Gastrocnemius medialis (tissue), 4 donors: ENCODE results near the gene ZNF536. TPM values are rescaled to one million over a fixed set of nuclear protein-coding genes. Genes with fewer than 3 reads are reported as not detected.

Experiments
- ATAC-seq, 2 donors: fragments of 150-250 bp; one replicate each; pipeline ENCODE4 v1.9.1; 2016
- DNase-seq, 2 donors: peaks; one replicate each; pipeline ENCODE4 v3.0.0-alpha.2; 2019
- H3K27ac ChIP-seq, 4 donors: fragments of 200-600 bp; sonication (generic); 1 replicate in 1 of 4; 2 replicates in 3 of 4; pipeline ENCODE4 v1.5.1; 2016 to 2018; ENCODE audit warnings: mild to moderate bottlenecking in 2 of 4, moderate library complexity in 1 of 4
- H3K27me3 ChIP-seq, 3 donors: fragments of 200-600 bp; sonication (generic) in 2 of 3; 1 replicate in 1 of 3; 2 replicates in 2 of 3; pipeline versions ENCODE4 v1.5.1 to v1.6.0; 2016 to 2019; ENCODE audit warnings: mild to moderate bottlenecking in 1 of 3, moderate library complexity in 1 of 3
- H3K36me3 ChIP-seq, 2 donors: fragments of 200-600 bp; sonication (generic) in 1 of 2; one replicate each; pipeline ENCODE4 v1.5.1; 2017 to 2018
- H3K4me1 ChIP-seq, 2 donors: fragments of 200-600 bp; sonication (generic) in 1 of 2; one replicate each; pipeline ENCODE4 v1.5.1; 2016 to 2017; ENCODE audit warnings: mild to moderate bottlenecking in 2 of 2
- H3K4me3 ChIP-seq, 4 donors: fragments of 200-600 bp; sonication (generic) in 3 of 4; 1 replicate in 1 of 4; 2 replicates in 3 of 4; pipeline ENCODE4 v1.5.1; 2016 to 2019; ENCODE audit warnings: mild to moderate bottlenecking in 2 of 4
- H3K9me3 ChIP-seq, 3 donors: fragments of 200-600 bp; sonication (generic) in 2 of 3; 1 replicate in 1 of 3; 2 replicates in 2 of 3; pipeline ENCODE4 v1.5.1; 2016 to 2019
- CTCF ChIP-seq, 5 experiments: fragments of 450-650 bp in 3 of 5; fragments of 200-600 bp in 2 of 5; sonication (generic) in 2 of 5; IDR thresholded peaks in 4 of 5; conservative IDR thresholded peaks in 1 of 5; 1 replicate in 4 of 5; 2 replicates in 1 of 5; pipeline ENCODE4 v1.5.1; 2016 to 2019; ENCODE audit warnings: antibody characterized with exemption in 5 of 5, mild to moderate bottlenecking in 3 of 5, moderate library complexity in 3 of 5
- POLR2A ChIP-seq, 2 donors: fragments of 450-650 bp; IDR thresholded peaks; one replicate each; pipeline ENCODE4 v1.6.1; 2017; ENCODE audit warnings: antibody characterized with exemption in 2 of 2, mild to moderate bottlenecking in 2 of 2, moderate library complexity in 2 of 2
- in situ Hi-C, 4 donors: fragments of 200-750 bp; cut with MboI; loops; one replicate each; pipeline versions ENCODE4 v1.15.0 to v1.8.0; 2017; ENCODE audit warnings: low sequenced_read_pairs in 4 of 4
- intact Hi-C: fragments of 100-400 bp; cut with DNase I; formaldehyde crosslinking; loops from one replicate; pipeline ENCODE4 v1.15.1; 2023; ENCODE audit warnings: low total_unique reads
- total RNA-seq, 4 donors: library from RNA; depleted of rRNA; stranded (reverse); fragments of >200 nt; gene quantifications; one replicate each; pipeline versions ENCODE4 v1.1.0 to v1.2.3, GENCODE V29; 2016

The ZNF536 gene
- total RNA-seq, 4 donors from 2014 or later: 0.12 to 0.44 (median 0.20) TPM; not detected in 1

- Histone ChIP-seq H3K27ac (no peak overlapping the region), H3K9me3 (no peaks in the 10 kb centered on the region), H3K4me1 (no peaks in the 10 kb centered on the region), H3K4me3 (no peak overlapping the region), H3K27me3 (no peaks in the 10 kb centered on the region), H3K36me3 (no peaks in the 10 kb centered on the region)
- DNase-seq (no peak), ATAC-seq (no peak)
- intact Hi-C loops (no loop called here), in situ Hi-C loops (no loop called here)
- TF ChIP-seq CTCF (IDR thresholded peaks at IDR 0.05 in 4 of 5, conservative IDR thresholded peaks at IDR 0.05 in 1 of 5) (no peak), POLR2A (IDR thresholded peaks at IDR 0.05) (no peak)
These were observed 167.8 kb downstream of the ZNF536 start for GRCh38 chr19:30539981-30540380.

GRCh38 chr19:30540761-30541160, 168.6 kb downstream of the ZNF536 start:
- no peak for TF ChIP-seq POLR2A (IDR thresholded peaks at IDR 0.05)
- TF ChIP-seq CTCF (IDR thresholded peaks at IDR 0.05 in 4 of 5, conservative IDR thresholded peaks at IDR 0.05 in 1 of 5): no peak
- no peak for ATAC-seq
- Histone ChIP-seq H3K9me3 (no peaks in the 10 kb centered on the region), H3K27me3 (no peaks in the 10 kb centered on the region), H3K36me3 (no peaks in the 10 kb centered on the region), H3K4me1 (no peaks in the 10 kb centered on the region), H3K4me3 (no peak overlapping the region), H3K27ac (no peak overlapping the region)
- DNase-seq: no peak
- intact Hi-C loops: no loop called here
- in situ Hi-C loops: no loop called here

GRCh38 chr19:30541575-30541974, 169.4 kb downstream of the ZNF536 start:
- in situ Hi-C loops: no loop called here
- H3K36me3 ChIP-seq: no peaks in the 10 kb centered on the region
- H3K27me3 ChIP-seq: no peaks in the 10 kb centered on the region
- DNase-seq (no peak), ATAC-seq (no peak)
- intact Hi-C loops: no loop called here
- no peak overlapping the region for H3K4me3 ChIP-seq
- TF ChIP-seq CTCF (IDR thresholded peaks at IDR 0.05 in 4 of 5, conservative IDR thresholded peaks at IDR 0.05 in 1 of 5) (no peak), POLR2A (IDR thresholded peaks at IDR 0.05) (no peak)
- H3K9me3 ChIP-seq: no peaks in the 10 kb centered on the region
- H3K27ac ChIP-seq: no peak overlapping the region
- no peaks in the 10 kb centered on the region for H3K4me1 ChIP-seq

GRCh38 chr19:30543243-30543945, 171.2 kb downstream of the ZNF536 start:
- no peaks in the 10 kb centered on the region for H3K4me1 ChIP-seq
- ATAC-seq (no peak), DNase-seq (no peak)
- H3K36me3 ChIP-seq: no peaks in the 10 kb centered on the region
- H3K27ac ChIP-seq: no peak overlapping the region
- no peak for TF ChIP-seq CTCF (IDR thresholded peaks at IDR 0.05 in 4 of 5, conservative IDR thresholded peaks at IDR 0.05 in 1 of 5)
- TF ChIP-seq POLR2A (IDR thresholded peaks at IDR 0.05): no peak
- intact Hi-C loops: no loop called here
- H3K4me3 ChIP-seq: no peak overlapping the region
- no peaks in the 10 kb centered on the region for H3K9me3 ChIP-seq
- H3K27me3 ChIP-seq: no peaks in the 10 kb centered on the region
- in situ Hi-C loops: no loop called here

GRCh38 chr19:30545752-30546151, 173.6 kb downstream of the ZNF536 start:
- DNase-seq: no peak
- in situ Hi-C loops: no loop called here

More at GRCh38 chr19:30545752-30546151, 173.6 kb downstream of the ZNF536 start:
- H3K9me3 ChIP-seq: no peaks in the 10 kb centered on the region
- H3K4me1 ChIP-seq: no peaks in the 10 kb centered on the region
- no peak for TF ChIP-seq POLR2A (IDR thresholded peaks at IDR 0.05)
- no peak for TF ChIP-seq CTCF (IDR thresholded peaks at IDR 0.05 in 4 of 5, conservative IDR thresholded peaks at IDR 0.05 in 1 of 5)
- intact Hi-C loops: no loop called here
- no peak for ATAC-seq
- no peaks in the 10 kb centered on the region for H3K27me3 ChIP-seq
- H3K27ac ChIP-seq: no peak overlapping the region
- no peak overlapping the region for H3K4me3 ChIP-seq
- H3K36me3 ChIP-seq: no peaks in the 10 kb centered on the region
